GM12891 (cell line): Measurements from ENCODE around the gene MEIS1.

Source experiments
- POLR2A ChIP-seq: IDR thresholded peaks from 2 replicates; pipeline ENCODE4 v1.6.1; 2011; ENCODE audit warnings: low read depth, low read length, control low read depth
- POLR2AphosphoS5 ChIP-seq: IDR thresholded peaks from 2 replicates; pipeline ENCODE4 v1.6.1; 2011; ENCODE audit warnings: low read depth, low read length, control low read depth
- TAF1 ChIP-seq: IDR thresholded peaks from 2 replicates; pipeline ENCODE4 v1.6.1; 2011; ENCODE audit warnings: low read depth, low read length, control low read depth

DNA sequence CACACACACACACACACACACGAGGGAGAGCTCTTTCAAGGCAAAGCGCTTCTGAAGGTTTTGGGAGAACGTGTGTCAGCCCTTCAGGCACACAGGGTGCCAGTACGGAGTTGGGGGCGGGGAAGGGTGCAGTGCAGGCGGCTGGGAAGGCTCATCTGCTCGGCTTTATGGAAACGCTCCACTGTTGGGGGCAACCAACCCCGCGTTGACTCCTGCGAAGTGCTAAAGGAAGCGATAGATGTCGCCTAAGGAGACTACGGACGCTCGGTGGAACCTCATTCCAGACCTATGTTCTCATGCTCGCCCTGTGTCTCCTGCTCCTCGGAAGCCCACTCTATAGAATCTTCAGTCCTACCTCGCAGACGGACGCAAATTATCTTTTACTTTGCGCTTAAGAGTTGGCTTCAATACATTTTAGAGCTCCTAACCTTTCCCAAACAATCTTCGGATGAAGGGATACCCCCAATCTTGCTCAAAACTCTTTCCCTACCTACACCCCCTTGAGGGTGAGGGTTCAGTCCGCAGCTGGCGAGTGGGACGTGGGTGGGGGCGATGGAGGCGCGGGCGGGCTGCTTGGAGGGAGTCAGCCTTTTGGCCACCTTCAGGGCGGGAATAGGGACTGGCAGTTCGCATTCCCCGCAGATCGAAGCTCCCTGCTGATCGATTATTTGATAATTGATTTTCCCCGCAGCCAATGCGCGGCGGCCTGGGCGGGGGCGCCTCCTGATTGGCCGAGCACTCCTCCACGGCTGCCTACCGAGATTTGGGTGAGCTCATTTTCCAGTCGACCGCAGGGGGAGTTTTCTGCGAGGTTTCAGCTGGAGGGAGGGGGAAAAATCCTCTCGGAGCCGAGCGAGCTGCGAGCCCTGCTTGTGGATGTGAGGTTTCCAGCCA, 1.9 kb upstream of the MEIS1 start:
- no peak for TF ChIP-seq POLR2AphosphoS5
- no peak for TF ChIP-seq POLR2A
- no peak for TF ChIP-seq TAF1
